ENCODE measurements around the gene CEP112.

CEP112 gene

GRCh38 chr17:65593092-65593854 is 598.7 kb downstream of the CEP112 start:
- DNase-seq: no peak
- Mint-ChIP-seq H3K27ac (no peak overlapping the region), H3K36me3 (ENCODE audit: low read depth) (no peaks in the 10 kb centered on the region), H3K4me3 (peak overlapping the region; percentile 60), H3K9me3 (no peaks in the 10 kb centered on the region), H3K4me1 (ENCODE audit: low read depth) (peaks cover 25% of the 10 kb centered on the region), H3K27me3 (peaks cover 13% of the 10 kb centered on the region)

DNA sequence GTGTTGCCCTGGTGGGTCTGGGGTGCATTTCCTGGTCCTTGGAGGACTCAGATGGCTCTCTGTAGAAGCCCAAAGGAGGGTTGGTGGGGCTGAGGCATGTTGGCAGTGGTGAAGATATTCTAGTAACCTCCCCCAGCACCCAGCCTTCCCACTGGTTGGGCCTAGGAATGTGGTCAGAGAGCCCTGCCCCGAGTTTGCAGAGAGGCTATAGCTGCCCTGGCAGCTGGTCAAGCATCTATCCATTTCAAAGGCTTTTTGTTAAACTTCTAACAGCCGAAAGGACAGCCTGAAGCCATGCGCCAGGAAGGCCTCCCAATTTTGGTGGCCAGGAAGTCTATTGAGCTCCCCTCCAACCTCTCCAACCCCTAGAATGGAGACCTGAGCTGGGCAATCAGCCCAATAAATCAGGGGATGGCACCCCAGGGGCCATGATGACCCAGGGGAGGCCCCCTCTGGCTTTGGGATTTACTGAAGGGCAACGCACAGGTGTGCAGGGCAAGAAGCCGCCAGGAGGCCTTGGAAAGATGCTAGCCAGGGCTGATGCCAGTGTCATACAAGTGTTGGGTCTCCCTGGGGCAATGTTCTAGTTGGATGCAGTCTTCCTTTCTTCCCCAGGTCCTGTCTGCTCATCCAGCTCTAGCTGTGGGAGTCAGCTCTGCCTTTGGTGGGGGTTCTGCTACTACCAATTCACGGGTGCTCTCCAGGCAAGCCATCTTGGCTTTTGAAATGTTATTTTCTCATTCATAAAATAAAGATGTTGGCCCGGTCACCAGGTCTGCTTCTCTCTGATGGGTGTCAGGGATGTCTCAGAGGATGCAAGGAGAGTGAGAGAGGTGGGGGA is 599.6 kb downstream of the CEP112 start:
- H3K27ac Mint-ChIP-seq: no peak overlapping the region
- peaks cover 13% of the 10 kb centered on the region for H3K27me3 Mint-ChIP-seq
- no peak overlapping the region for H3K4me3 Mint-ChIP-seq
- no peaks in the 10 kb centered on the region for H3K36me3 Mint-ChIP-seq (ENCODE audit: low read depth)
- H3K9me3 Mint-ChIP-seq: no peaks in the 10 kb centered on the region
- peaks cover 27% of the 10 kb centered on the region for H3K4me1 Mint-ChIP-seq (ENCODE audit: low read depth)
- DNase-seq: no peak

GRCh38 chr17:65589321-65589720 is 602.6 kb downstream of the CEP112 start:
- no peak for DNase-seq
- H3K27ac Mint-ChIP-seq: no peak overlapping the region
- H3K36me3 Mint-ChIP-seq (ENCODE audit: low read depth): no peaks in the 10 kb centered on the region
- peaks cover 38% of the 10 kb centered on the region for H3K4me1 Mint-ChIP-seq (ENCODE audit: low read depth)
- H3K27me3 Mint-ChIP-seq: peaks cover 13% of the 10 kb centered on the region
- no peak overlapping the region for H3K4me3 Mint-ChIP-seq
- no peaks in the 10 kb centered on the region for H3K9me3 Mint-ChIP-seq

GRCh38 chr17:65588181-65588808 is 603.6 kb downstream of the CEP112 start:
- Mint-ChIP-seq H3K27me3 (peaks cover 6% of the 10 kb centered on the region), H3K27ac (no peak overlapping the region), H3K9me3 (no peaks in the 10 kb centered on the region), H3K4me3 (no peak overlapping the region), H3K4me1 (ENCODE audit: low read depth) (peaks cover 34% of the 10 kb centered on the region), H3K36me3 (ENCODE audit: low read depth) (no peaks in the 10 kb centered on the region)
- DNase-seq: no peak

- Mint-ChIP-seq H3K9me3 (no peaks in the 10 kb centered on the region), H3K4me1 (ENCODE audit: low read depth) (peaks cover 28% of the 10 kb centered on the region), H3K36me3 (ENCODE audit: low read depth) (no peaks in the 10 kb centered on the region), H3K4me3 (no peak overlapping the region), H3K27me3 (no peaks in the 10 kb centered on the region), H3K27ac (no peak overlapping the region)
- DNase-seq: no peak
Observed at GRCh38 chr17:65587534-65588180, 604.3 kb downstream of the CEP112 start.

DNA sequence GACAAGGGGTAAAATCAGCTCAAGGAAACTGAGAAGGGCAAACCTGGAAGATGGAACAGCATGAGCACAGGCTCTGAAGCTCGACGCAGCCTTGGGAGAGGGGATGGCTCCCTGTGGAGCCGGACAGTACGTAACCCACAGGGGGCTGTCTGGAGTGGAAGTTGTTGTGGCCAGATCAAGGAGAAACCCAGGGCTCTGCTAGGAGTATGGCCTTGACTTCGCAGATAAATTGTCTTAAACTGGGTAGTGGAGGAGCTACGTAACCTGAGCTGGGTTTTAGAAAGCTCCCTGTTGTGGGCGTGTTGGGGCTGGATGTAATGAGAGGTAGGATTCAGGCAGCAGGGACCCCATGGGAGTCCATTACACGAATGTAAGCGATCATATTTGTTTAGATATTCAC is 605.0 kb downstream of the CEP112 start:
- Mint-ChIP-seq H3K4me1 (ENCODE audit: low read depth) (peaks cover 27% of the 10 kb centered on the region), H3K27me3 (no peaks in the 10 kb centered on the region), H3K27ac (no peak overlapping the region), H3K9me3 (no peaks in the 10 kb centered on the region), H3K36me3 (ENCODE audit: low read depth) (no peaks in the 10 kb centered on the region), H3K4me3 (no peak overlapping the region)
- DNase-seq: no peak

All from activated T-cell treated with anti-CD3 and anti-CD28 coated beads, Interleukin-2, amount 50 U/mL, for 24 hours (primary cell).